MM.1S (cell line): ENCODE measurements around the gene BAZ2A.

Source experiments
- DNase-seq: peaks from one replicate; pipeline ENCODE4 v3.0.0-alpha.2; 2015
- H2AFZ ChIP-seq: fragments of 300-600 bp; sonication (generic); 2 replicates; pipeline ENCODE4 v1.6.0; 2016; ENCODE audit warnings: antibody characterized with exemption, low read length
- H3F3A ChIP-seq: fragments of 300-600 bp; sonication (generic); 2 replicates; pipeline ENCODE4 v1.6.1; 2016; ENCODE audit warnings: mild to moderate bottlenecking, antibody characterized with exemption, low read length, moderate library complexity, mixed read lengths; ENCODE audit not compliant: insufficient read depth
- H3K27ac ChIP-seq: fragments of 300-600 bp; sonication (generic); 2 replicates; pipeline ENCODE4 v1.5.1; 2016; ENCODE audit warnings: mild to moderate bottlenecking, low read length
- H3K27me3 ChIP-seq: fragments of 300-600 bp; sonication (generic); replicated peaks from 2 replicates; pipeline ENCODE4 v1.6.0; 2016; ENCODE audit warnings: low read length; ENCODE audit not compliant: insufficient read depth
- H3K36me3 ChIP-seq: fragments of 300-600 bp; sonication (generic); replicated peaks from 2 replicates; pipeline ENCODE4 v1.6.1; 2016; ENCODE audit warnings: mild to moderate bottlenecking, low read length, mixed read lengths; ENCODE audit not compliant: insufficient read depth
- H3K4me1 ChIP-seq: fragments of 300-600 bp; sonication (generic); 2 replicates; pipeline ENCODE4 v1.6.1; 2016; ENCODE audit warnings: low read length, mixed read lengths
- H3K4me2 ChIP-seq: fragments of 300-600 bp; sonication (generic); 2 replicates; pipeline ENCODE4 v1.6.0; 2016; ENCODE audit warnings: low read depth, low read length
- H3K4me3 ChIP-seq: fragments of 300-600 bp; sonication (generic); 2 replicates; pipeline ENCODE4 v1.5.1; 2016; ENCODE audit warnings: low read length, mixed read lengths
- H3K79me2 ChIP-seq: fragments of 300-600 bp; sonication (generic); 2 replicates; pipeline ENCODE4 v1.6.1; 2016; ENCODE audit warnings: mixed run types, low read length, mixed read lengths
- H3K9ac ChIP-seq: fragments of 300-600 bp; sonication (generic); 2 replicates; pipeline ENCODE4 v1.6.1; 2016; ENCODE audit warnings: low read length, mixed read lengths
- H3K9me2 ChIP-seq: fragments of 300-600 bp; sonication (generic); replicated peaks from 2 replicates; pipeline ENCODE4 v1.6.1; 2016; ENCODE audit warnings: mild to moderate bottlenecking, low read length, mixed read lengths; ENCODE audit not compliant: insufficient read depth
- H3K9me3 ChIP-seq: fragments of 300-600 bp; sonication (generic); replicated peaks from 2 replicates; pipeline ENCODE4 v1.6.1; 2016; ENCODE audit warnings: mild to moderate bottlenecking, low read length, mixed read lengths; ENCODE audit not compliant: insufficient read depth
- H4K20me1 ChIP-seq: fragments of 300-600 bp; sonication (generic); 2 replicates; pipeline ENCODE4 v1.6.1; 2016; ENCODE audit warnings: mild to moderate bottlenecking, low read length, moderate library complexity, mixed read lengths; ENCODE audit not compliant: insufficient read depth
- CTCF ChIP-seq: fragments of 300-600 bp; sonication (generic); IDR thresholded peaks from 2 replicates; pipeline ENCODE4 v1.5.1; 2016; ENCODE audit warnings: antibody characterized with exemption, low read length, mixed read lengths
- EZH2 ChIP-seq: fragments of 300-600 bp; sonication (generic); optimal IDR thresholded peaks from 2 replicates; pipeline ENCODE3; 2017; ENCODE audit warnings: low read depth, mild to moderate bottlenecking, antibody characterized with exemption, low read length, mixed read lengths
- EZH2phosphoT487 ChIP-seq: fragments of 300-600 bp; sonication (generic); IDR thresholded peaks from 2 replicates; pipeline ENCODE4 v1.6.1; 2018; ENCODE audit warnings: antibody characterized with exemption, low read length

Gene BAZ2A

GRCh38 chr12:56629459-56630179 lies 507 bp downstream of the BAZ2A start:
- TF ChIP-seq CTCF (no peak), EZH2phosphoT487 (no peak), EZH2 (no peak)
- peak overlapping the region; percentile 79 for H3K4me3 ChIP-seq
- H3K4me1 ChIP-seq: peaks cover 36% of the 10 kb centered on the region
- peaks cover 41% of the 10 kb centered on the region for H3F3A ChIP-seq
- H3K4me2 ChIP-seq: peak overlapping the region; percentile 79
- H3K27ac ChIP-seq: peak overlapping the region; percentile 85
- no peaks in the 10 kb centered on the region for H3K27me3 ChIP-seq
- H3K9ac ChIP-seq: peak overlapping the region; percentile 91
- H3K9me2 ChIP-seq: no peaks in the 10 kb centered on the region
- DNase-seq: peak; percentile 22
- peaks cover 10% of the 10 kb centered on the region; the same call in 1 of the 2 replicates for H4K20me1 ChIP-seq
- H3K9me3 ChIP-seq: no peaks in the 10 kb centered on the region
- no peaks in the 10 kb centered on the region; the same call in 1 of the 2 replicates for H3K36me3 ChIP-seq
- H2AFZ ChIP-seq: peak overlapping the region; percentile 28; the same call in 1 of the 2 replicates
- peaks cover 100% of the 10 kb centered on the region for H3K79me2 ChIP-seq

- Histone ChIP-seq H2AFZ (no peak overlapping the region), H4K20me1 (peaks cover 17% of the 10 kb centered on the region), H3K9me3 (no peaks in the 10 kb centered on the region), H3F3A (peaks cover 36% of the 10 kb centered on the region), H3K36me3 (no peaks in the 10 kb centered on the region; the same call in 1 of the 2 replicates), H3K4me3 (peak overlapping the region; percentile 79), H3K4me2 (peak overlapping the region; percentile 79), H3K9ac (peak overlapping the region; percentile 91), H3K27me3 (no peaks in the 10 kb centered on the region), H3K4me1 (peaks cover 36% of the 10 kb centered on the region), H3K27ac (peak overlapping the region; percentile 85), H3K9me2 (no peaks in the 10 kb centered on the region), H3K79me2 (peaks cover 100% of the 10 kb centered on the region)
- TF ChIP-seq EZH2phosphoT487 (no peak), CTCF (no peak), EZH2 (no peak)
- DNase-seq: peak; percentile 89
Measured at GRCh38 chr12:56628671-56629458, 1.3 kb downstream of the BAZ2A start.

GRCh38 chr12:56626701-56627100 lies 3.4 kb downstream of the BAZ2A start:
- Histone ChIP-seq H4K20me1 (peaks cover 32% of the 10 kb centered on the region), H3K27ac (no peak overlapping the region), H2AFZ (no peak overlapping the region), H3K4me1 (peaks cover 16% of the 10 kb centered on the region), H3K9me3 (no peaks in the 10 kb centered on the region), H3K4me2 (no peak overlapping the region), H3K4me3 (no peak overlapping the region), H3K27me3 (no peaks in the 10 kb centered on the region), H3K79me2 (peaks cover 100% of the 10 kb centered on the region), H3K36me3 (no peaks in the 10 kb centered on the region; the same call in none of the 2 replicates), H3F3A (peaks cover 26% of the 10 kb centered on the region), H3K9ac (no peak overlapping the region), H3K9me2 (no peaks in the 10 kb centered on the region)
- no peak for TF ChIP-seq CTCF
- DNase-seq: no peak
